Measurements from ENCODE around the gene IMP3.
"Not testable (repeated sequence)": the region's sequence is repeated elsewhere in the genome, so short reads cannot be mapped to it uniquely, and the experiment has no call there.

Gene IMP3

DNA sequence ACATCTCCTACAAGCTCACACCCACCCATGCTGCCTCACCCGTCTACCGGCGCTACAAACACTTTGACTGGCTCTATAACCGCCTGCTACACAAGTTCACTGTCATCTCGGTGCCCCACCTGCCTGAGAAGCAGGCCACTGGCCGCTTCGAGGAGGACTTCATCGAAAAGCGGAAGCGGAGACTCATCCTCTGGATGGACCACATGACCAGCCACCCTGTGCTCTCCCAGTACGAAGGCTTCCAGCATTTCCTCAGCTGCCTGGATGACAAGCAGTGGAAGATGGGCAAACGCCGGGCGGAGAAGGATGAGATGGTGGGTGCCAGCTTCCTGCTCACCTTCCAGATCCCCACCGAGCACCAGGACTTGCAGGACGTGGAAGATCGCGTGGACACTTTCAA, 9.8 kb upstream of the IMP3 start:
- no peak for DNase-seq

DNA sequence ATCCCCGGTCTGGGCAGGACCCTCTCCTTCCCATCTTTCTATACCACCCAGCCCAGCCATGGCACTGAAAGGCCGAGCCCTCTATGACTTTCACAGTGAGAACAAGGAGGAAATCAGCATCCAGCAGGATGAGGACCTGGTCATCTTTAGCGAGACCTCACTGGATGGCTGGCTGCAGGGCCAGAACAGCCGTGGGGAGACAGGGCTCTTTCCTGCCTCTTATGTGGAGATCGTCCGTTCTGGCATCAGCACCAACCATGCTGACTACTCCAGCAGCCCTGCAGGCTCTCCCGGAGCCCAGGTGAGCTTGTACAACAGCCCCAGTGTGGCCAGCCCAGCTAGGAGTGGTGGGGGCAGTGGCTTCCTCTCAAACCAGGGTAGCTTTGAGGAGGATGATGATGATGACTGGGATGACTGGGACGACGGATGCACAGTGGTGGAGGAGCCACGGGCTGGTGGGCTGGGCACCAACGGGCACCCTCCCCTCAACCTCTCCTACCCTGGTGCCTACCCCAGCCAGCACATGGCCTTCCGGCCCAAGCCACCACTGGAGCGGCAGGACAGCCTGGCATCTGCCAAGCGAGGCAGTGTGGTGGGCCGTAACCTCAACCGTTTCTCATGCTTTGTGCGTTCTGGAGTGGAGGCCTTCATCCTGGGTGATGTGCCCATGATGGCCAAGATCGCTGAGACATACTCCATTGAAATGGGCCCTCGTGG, 9.2 kb upstream of the IMP3 start:
- no peak for DNase-seq

DNA sequence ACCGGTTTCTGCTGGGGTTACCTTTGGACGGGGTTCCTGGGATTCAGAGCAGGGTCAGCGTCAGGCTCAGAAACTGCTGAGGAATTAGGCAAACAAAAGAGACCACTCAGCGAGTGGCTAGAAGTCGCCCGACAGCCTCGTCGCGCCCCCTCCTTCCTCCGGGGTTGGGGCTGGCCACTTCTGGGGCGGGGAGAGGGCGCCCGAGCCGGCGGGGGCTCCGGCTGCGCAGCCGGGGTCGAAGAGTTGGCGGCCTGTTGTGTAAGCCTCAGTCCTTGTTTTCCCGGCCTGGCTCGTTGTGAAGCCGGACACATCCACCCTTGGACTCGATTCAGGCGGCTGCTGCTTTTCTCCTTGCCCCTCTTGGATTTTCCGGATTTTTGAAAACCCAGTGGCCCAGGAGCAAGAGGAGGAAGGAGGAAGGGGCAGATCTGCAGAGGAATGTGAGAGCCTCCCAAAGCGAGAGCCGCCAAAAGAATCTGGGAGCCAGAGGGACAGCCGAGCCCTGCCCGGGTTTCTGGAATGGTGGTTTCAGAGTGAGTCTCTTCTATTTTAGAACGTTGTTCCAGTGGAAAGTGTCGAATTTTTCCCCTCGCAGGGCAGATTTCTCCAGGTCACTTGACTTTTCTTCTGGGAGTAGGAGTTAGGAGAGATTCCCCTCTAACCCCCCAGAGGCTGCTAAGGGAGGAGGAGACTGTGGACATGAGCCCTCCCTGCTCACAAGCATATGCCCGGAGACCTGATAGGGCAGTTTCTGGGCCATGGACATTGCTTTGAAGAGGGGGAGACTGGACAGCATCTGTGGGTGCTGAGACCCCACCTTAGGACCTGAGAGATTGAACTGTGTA, 8.4 kb upstream of the IMP3 start:
- DNase-seq = peak; percentile 34

DNA sequence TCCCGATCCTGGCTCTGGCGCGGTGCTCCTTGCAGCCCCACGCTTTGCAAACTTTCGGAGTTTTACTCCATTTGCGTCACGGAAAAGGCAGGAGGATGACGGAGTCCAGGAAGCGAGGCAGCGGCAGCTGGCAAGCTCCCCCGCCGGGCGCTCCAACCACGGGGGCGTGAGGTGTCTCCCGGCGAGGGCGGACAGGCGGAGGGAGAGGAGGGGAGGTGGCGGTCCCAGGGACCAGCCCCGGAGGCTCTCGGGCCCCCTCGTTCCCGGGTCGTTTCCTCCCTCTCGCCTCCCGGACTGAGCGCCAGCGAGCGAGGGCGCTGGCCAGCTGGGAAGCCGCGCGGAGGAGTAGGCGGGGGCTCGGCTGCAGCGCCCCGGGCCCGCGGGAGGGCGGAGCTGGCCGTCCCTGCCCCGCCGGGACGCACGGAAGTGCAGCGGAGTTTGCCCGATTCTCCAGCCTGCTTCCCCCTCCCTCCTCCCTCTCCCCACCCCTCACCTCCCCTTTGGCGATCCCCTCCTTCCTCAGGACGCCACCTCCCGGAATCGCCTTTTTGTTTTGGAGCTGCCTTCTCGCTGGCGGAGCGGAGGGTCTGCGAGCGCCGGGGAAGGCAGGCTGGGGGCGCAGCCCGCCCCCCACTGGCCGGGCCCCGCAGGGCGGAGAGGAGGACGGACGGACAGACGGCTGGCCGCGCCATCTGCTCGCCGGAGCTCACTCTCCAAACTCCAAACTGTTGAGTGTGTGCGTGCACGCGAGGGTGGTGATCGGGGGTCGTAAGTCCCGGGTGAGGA, 7.5 kb upstream of the IMP3 start, which contains the start of gene SNX33:
TSS of gene SNX33 (plus strand) at position 543 of the 786 bp plus-strand sequence. CDS start 1,191 bp downstream, outside the sequence.
- peak; percentile 83 for DNase-seq

DNA sequence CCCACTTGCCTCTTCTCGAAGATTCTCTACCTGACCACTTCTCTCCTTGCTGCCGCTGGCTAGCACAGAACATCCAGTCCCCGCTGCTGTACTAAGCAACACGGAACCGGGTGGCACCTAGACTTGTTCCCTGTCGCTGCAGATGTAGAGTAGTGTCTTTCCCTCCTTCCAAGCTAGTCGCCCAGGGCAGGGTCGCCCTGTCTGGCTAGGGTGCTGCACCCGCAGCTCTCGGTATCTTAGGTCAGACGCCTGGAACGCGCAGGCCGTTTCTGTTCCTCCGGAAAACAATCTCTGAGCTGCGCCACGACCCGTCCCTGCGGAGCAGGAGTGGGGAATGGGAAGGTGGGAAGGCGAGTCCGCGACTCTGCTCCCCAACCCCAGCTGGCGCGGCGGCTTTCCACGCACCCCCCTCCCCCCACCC, 6.9 kb upstream of the IMP3 start:
- DNase-seq = peak; percentile 18

DNA sequence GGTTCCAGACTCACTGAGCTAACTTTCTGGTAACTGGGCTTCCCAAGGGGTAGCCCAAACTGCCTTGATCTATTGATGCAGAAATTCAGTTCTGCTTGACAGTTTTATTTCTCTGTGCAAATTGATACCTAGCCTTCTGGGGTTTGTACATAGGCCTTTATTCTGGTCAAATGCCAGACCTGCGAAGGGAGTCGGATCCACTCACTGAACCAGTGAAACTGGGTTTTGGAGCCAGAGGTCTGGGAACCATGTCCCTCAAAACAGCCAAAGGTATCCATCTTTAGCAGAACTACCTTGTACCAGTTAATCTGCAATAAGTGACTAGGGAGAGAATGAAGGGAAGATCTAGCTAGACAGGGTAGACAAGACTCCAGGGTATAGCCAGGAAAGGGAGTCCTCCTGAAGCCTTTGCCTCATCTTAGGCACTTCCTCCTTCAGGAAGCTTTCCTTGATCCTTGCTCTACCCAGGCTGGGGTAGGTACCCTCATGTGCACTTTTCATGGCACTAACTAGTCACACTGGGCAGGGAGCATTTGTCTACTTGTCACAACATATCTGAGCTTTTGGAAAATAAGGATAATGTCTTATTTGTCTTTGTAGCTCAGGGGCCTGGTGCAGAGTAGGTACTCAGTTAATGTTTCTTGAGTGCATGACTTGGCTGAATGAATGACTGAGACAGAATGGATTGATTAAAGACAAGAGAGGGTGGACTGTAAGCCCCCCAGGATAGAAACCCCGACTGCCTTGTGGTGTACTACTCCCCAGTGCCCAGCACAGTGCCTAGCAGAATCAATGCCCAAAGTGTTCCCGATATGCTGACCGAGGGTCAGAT, 6.3 kb upstream of the IMP3 start:
- DNase-seq = no peak

DNA sequence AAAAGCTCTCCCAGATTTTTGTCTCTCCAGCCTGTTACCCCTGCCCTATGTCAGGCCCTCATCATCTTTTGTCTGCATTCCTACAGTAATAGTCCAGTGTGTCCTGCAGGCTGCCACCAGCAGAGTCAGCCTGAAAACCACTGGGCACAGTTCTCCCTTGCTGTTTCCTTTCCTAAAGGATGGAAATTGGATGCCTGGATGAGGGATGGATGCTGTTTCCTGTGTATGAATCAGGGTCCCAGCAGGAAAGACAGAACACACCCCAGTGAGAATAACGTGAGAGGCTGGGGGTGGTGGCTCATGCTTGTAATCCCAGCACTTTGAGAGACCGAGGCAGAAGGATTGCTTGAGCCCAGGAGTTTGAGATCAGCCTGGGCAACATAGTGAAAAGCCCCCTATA, 4.4 kb upstream of the IMP3 start:
- no peak for DNase-seq

DNA sequence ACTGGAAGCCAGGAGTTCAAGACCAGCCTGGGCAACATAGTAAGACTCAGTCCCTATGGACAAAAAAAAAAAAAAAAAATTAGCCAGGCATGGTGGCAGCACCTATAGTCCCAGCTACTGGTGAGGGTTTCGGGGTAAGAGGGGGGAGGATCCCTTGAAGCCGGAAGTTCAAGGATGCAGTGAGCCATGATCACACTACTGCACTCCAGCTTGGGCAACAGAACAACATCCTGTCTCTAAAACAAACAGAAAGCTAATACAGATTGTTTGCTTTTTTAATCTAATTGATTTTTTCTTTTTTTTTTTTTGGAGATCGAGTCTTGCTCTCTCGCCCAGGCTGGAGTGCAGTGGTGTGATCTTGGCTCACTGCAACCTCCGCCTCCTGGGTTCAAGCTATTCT, 1.6 kb upstream of the IMP3 start:
- no peak for DNase-seq

DNA sequence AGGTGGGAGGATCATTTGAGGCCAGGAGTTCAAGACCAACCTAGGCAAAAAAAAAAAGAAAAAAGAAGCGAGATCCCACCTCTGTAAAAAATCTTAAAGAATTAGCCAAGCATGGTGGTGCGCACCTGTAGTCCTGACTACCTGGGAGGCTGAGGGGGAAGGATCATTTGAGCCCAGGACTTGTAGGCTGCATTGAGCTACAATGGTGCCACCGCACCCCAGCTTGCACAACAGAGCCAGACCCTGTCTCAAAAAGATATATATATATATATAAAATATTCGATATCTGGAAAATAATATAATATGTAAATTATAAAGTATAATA, 1.1 kb upstream of the IMP3 start:
- DNase-seq = no peak

DNA sequence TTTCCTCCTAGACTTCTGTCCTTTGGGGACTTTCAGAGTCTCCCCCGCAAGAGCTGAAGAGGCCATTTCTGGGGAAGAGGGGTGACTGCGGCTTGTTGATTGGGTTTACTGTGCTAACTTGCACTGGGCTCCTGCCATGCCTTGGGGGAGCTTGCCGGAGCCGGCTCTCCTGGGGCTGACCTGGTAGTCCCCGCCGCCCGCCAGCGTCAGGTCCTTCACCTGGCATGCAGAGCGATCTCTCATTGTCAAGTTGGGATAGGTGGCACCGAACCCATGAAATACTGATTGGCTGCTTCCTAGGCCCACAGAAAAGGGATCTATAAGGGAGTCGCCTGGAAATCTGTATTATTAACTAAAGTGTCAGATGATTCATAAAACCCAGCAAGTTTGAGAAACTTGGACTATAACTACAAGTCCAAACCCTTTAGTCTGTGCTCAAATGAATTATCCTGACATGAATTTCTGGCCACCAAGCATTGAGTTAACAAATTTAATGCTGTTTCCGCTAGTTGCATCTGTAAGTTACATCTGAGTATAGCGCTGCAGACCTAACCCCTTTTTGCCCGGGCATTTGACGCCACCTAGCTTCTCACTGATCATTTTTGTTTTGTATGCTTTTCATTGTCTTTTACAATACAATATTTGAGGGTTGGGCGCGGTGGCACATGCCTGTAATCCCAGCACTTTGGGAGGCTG, 607 bp upstream of the IMP3 start:
- peak; percentile 65 for DNase-seq

DNA sequence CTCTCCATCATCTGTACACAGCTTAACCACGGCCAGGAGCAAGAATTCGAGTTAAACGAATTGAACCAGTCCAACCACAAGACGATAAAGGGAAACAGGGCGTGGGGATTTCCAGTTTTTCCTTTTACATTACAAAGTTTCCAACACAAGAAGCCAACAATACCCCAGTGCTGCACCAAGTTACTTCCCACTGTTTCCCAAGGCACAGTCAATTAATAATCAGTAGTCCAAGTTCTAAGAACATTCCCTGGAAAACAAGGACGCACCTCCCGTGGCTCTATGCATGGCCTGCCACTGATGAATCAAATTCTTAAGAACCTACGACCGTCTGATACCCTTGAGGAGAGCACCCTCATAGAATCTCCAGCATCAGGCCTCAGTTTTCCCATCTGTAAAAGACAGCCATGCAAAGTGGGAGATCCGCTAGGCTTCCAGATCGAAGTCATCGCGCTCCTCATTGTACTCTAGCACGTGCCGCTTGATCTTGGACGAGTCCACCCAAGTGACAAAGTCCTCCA, 774 bp downstream of the IMP3 start:
- DNase-seq = no peak

DNA sequence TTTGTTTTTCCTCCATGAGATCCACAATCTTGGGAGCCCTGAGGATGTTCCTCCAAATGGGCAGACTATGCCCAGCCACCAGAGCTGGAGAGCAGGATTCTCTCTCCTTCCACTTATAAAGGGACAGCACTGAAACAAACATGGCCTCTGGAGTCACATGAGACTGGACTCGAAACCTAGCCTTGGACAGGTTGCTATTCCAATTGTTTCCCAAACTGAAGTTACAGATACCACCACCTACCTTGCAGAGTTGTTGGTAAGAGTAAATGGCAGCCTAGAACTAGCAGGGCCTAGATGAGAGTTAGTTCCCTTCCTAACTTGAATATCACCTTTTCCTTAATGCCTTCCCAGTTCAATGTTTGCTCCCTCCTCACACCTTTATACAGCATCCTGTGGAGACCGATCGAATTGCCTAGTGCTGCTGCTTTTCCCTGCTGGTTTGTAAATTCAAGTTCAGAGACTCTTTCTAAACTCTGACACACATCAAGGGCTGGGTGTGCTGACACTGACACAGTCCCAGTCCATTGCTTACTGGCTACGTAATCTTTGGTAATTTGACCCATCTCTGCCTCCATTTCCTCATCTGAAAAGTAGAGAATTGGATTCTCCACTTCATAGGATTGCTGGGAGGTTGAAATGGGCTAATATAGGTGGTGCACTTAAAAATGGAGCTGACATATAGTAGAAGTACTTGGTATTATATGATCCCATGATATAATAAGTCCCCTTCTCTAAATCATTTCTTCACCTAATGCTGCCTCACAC, 2.6 kb downstream of the IMP3 start:
- DNase-seq = no peak

DNA sequence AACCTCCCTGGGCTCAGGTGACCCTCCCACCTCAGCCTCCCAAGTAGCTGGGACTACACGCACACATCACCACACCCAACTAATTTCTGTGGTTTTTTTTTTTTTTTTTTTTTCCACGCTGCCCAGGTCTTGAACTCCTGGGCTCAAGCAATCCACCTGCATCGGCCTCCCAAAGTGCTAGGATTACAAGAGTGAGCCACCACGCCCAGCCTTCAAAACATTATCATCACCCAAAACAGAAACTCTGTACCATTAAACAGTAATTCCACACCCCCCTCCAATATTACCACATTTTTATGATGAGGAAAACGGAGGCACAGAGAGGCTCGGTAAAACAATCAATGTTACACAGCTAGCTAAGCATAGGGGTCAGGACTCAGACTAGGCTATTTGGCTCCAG, 4.0 kb downstream of the IMP3 start:
- no peak for DNase-seq

DNA sequence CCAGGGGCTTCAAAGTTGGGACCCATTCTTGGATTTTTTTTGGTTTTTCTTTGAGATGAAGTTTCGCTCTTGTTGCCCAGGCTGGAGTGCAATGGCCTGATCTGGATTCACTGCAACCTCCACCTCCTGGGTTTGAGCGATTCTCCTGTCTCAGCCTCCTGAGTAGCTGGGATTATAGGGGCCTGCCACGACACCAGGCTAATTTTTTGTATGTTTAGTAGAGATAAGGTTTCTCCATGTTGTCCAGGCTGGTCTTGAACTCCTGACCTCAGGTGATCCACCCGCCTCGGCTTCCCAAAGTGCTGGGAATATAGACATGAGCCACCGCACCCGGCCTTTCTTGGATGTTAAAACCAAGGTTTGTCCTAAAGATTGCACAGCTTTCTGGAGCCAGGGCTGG, 6.1 kb downstream of the IMP3 start:
- not testable (repeated sequence) for DNase-seq

DNA sequence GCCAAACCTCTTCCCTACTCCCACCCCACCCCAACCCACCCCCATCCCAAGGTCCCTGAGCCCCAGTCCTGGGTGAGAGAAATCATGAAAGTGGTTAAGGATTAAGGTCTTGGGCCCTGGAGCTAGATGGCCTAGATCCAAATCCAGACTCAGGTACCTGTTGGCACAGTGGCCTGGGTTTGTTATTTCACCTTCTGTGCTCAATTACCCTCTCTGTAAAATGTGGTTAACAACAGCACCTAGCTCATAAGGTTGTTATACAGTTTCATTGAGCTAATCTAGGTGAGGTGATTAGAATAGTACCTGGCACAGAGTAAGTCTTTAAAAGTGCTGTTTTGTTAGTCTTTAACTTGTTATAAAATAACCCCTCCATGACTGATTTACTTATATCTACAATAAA, 8.1 kb downstream of the IMP3 start:
- no peak for DNase-seq

DNA sequence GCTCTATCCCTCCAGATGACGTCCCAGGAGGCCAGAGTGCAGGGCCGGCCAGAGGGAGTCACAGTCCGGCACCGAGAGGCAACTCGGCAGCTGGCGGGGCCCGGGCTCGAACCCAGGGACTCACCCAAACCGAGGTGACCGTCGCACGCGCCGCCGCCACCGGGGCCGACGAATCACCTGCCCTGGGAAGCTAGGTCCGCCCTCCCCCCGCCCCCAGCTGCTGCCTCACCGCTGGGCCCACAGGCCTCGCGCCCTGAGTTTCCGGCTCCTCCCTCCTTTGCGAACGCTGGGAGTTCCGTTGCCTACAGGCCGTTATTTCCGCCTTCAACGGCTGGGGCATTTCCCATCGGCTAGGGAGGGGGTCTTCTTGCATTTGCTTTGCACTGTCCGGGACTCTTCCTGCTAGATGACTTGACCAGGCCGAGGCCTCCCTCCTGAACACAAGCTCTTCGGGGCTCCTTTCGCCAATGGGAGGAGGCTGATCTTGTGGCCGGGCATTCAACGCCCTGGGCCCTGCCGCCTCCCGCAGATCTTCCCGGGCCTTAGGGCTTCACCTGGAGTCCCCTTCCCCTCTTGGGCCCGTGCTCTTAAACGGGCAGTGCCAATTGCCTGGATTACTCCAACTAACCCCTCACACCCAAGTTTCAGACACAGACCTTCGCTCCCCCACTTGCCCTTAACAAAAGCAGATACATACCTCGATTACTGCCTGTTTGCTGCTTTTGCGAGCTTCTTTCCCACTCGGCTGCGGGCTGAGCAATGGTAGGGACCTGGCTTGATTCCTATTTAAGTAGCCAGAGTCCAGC, 14.3 kb downstream of the IMP3 start, which contains the start of gene SNUPN:
TSS of gene SNUPN (minus strand) at position 184 of the 806 bp plus-strand sequence. CDS start 4,674 bp downstream, outside the sequence.
- peak; percentile 90 for DNase-seq

DNA sequence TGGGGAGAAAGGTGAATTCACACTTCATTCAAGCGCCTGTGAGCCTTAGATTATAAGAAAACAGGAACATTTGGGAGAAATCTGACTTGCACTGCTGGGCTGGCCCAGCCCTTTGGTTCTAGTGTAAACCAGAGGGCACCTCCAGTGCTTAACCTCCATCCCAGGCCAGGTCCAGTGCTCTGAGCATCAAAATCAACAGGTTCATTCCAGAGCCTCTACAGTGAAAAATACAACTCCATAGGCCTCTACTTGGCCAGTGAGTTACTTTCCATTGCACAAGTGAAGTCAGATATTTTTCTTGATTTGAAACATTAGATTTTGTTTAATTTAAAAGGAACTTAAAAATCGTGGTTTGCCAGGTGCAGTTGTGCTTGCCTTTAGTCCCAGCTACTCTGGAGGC, 17.5 kb downstream of the IMP3 start:
- DNase-seq = no peak

DNA sequence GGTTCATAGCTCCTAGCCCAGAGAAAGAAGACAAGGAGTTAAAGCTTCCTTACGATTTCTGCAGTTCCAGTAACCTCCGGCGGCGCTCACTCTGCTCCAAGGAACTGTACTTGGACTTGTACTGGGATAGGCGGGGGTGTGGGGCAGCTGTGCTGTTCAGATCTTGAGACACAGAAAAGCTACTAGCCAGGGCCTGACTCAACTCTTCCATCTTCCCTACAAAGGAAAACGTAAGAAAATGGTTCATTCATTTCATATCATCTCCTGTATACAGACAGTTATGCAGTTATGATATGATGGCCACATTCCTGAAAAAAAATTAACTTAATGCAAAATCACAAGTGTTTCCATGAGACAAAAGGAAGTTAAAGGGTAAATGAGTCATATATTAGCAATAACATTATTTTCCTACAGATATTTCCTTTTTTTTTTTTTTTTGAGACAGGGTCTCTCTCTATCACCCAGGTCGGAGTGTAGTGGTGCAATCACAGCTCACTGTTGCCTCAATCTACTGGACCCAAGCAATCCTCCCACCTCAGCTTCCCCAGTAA, 19.1 kb downstream of the IMP3 start:
- peak; percentile 88 for DNase-seq

DNA sequence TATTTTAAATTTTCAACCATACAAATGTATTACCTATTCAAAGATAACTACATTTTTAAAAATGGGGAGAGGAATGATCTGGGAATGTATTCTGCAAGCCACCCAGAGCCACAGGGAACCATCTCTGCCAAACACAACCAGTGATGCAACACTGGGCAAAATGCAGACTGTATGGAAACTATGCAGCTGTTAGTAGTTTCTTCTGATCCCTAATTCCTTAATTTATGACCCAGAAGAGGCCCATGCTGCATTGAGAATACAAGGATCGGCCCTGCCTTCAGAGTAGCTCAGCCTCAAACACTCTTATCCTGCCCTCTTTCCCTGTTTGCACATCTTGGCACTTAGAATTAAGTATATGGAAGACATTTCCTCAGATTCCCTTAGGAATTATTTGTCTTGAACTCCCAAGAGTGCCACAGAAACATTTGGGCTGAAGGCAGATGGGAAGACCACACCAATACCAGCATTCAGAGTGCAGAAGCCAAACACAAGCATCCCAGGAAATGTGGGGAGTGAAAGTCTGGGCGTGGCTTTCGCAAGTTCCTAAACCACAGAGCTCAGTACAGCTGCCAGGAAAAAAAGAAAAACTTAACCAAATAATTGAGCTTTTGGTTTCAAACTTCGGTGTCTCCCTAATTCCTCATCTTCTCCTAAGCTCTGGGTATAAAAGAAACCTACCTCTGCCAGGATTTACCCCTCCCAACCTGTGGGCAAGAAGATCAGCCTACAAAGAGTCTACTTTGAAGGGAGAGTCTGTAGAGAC, 19.8 kb downstream of the IMP3 start:
- DNase-seq = peak; percentile 52
